Measurements from ENCODE around the gene FOXK1.
"Not testable (repeated sequence)": the region's sequence is repeated elsewhere in the genome, so short reads cannot be mapped to it uniquely, and the experiment has no call there.

Gene FOXK1

GRCh38 chr7:4783292-4783652 lies 101.2 kb downstream of the FOXK1 start:
- no peak for DNase-seq (ENCODE audit: extremely low read depth in 1 of 2, low read depth in 1 of 2)

GRCh38 chr7:4783762-4784351 lies 101.8 kb downstream of the FOXK1 start:
- DNase-seq (ENCODE audit: extremely low read depth in 1 of 2, low read depth in 1 of 2), result no peak

GRCh38 chr7:4784799-4785198 lies 102.7 kb downstream of the FOXK1 start:
- DNase-seq (ENCODE audit: extremely low read depth in 1 of 2, low read depth in 1 of 2), result no peak

DNA sequence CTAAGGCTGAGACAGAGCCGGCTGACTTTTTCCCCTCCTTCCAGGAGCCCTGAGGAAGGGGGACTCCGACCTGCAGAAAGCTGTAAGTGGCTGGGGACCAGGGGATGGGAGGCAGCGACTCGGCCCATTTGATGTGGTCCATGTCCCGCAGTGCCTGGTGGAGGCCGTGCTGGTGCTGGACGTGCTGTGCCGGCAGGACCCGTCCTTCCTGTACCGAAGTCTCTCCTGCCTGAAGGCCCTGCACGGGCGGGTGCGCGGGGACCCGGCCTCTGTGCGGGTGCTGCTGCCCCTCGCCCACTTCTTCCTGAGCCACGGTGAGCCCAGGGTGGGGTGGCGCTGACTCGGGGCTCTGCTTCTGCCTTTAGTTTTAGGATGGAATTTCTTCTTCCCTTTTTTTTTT lies 103.3 kb downstream of the FOXK1 start:
- no peak for DNase-seq (ENCODE audit: extremely low read depth in 1 of 2, low read depth in 1 of 2)

- DNase-seq (ENCODE audit: extremely low read depth in 1 of 2, low read depth in 1 of 2), result no peak
These were observed 103.9 kb downstream of the FOXK1 start for GRCh38 chr7:4786015-4786414.

- no peak for DNase-seq (ENCODE audit: extremely low read depth in 1 of 2, low read depth in 1 of 2)
These were observed 105.4 kb downstream of the FOXK1 start for GRCh38 chr7:4787541-4787940.

GRCh38 chr7:4787947-4788626 lies 106.0 kb downstream of the FOXK1 start:
- no peak for DNase-seq (ENCODE audit: extremely low read depth in 1 of 2, low read depth in 1 of 2)

GRCh38 chr7:4788627-4789189 lies 106.6 kb downstream of the FOXK1 start:
- no peak for DNase-seq (ENCODE audit: extremely low read depth in 1 of 2, low read depth in 1 of 2)

DNA sequence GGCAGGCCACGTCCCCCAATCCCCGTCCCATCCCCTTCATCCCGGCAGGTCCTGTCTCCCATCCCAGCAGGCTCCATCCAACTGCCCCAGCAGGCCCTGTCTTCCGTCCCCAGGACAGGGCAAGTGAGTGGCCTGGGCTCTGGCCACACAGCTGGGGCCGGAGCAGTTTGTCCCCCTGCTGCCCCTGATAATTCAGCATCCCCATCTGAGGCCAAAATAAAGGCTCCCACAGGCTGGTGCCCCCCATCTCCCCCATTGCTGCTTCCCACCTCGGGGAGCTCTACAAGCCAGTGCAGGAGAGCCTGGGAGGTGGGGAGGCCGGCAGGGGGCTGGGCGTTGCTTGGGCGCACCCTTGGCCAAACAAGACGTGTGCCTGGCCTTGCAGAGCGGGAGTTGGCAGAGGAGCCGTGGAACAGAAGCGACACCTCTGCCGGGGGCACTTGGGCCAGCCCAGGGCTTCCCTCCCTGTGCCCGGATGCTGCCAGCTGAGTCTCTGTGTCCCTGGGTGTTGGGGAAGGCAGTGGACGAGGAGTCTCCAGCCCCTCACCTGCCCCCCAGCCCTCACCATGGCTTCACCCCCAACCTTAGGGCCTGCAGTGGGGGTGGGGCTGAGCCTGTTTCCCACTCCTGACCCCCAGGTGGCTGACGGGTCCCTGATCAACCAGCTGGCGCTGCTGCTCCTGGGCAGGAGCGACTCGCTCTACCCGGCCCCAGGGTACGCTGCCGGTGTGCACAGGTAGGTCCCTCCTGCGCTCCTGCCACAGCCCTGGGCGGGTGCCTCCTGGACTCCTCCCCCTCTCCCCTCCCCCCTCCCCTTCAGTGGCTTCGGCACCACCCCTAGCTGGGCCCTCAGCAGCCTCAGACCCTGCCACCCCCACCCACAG lies 107.3 kb downstream of the FOXK1 start:
- no peak for DNase-seq (ENCODE audit: extremely low read depth in 1 of 2, low read depth in 1 of 2)

- no peak for DNase-seq (ENCODE audit: extremely low read depth in 1 of 2, low read depth in 1 of 2)
These were observed 108.0 kb downstream of the FOXK1 start for GRCh38 chr7:4790078-4790465.

DNA sequence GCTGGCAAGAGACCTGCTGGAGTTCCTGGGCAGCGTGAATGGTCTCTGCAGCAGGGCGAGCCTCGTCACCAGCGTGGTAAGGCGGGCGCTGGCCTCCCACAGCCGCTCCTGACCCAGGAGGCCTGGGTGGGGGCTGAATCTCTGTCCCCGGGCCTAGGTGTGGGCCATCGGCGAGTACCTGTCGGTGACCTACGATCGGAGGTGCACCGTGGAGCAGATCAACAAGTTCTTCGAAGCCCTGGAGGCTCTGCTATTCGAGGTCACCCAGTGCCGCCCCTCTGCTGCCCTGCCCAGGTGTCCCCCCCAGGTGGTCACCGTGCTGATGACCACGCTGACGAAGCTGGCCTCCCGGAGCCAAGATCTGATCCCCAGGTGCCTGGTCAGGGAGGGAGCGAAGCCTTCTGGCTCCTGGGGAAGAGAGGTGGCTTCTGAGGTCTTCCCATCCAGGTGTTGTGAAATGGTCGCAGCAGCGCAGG lies 108.5 kb downstream of the FOXK1 start:
- DNase-seq (ENCODE audit: extremely low read depth in 1 of 2, low read depth in 1 of 2), result no peak

DNA sequence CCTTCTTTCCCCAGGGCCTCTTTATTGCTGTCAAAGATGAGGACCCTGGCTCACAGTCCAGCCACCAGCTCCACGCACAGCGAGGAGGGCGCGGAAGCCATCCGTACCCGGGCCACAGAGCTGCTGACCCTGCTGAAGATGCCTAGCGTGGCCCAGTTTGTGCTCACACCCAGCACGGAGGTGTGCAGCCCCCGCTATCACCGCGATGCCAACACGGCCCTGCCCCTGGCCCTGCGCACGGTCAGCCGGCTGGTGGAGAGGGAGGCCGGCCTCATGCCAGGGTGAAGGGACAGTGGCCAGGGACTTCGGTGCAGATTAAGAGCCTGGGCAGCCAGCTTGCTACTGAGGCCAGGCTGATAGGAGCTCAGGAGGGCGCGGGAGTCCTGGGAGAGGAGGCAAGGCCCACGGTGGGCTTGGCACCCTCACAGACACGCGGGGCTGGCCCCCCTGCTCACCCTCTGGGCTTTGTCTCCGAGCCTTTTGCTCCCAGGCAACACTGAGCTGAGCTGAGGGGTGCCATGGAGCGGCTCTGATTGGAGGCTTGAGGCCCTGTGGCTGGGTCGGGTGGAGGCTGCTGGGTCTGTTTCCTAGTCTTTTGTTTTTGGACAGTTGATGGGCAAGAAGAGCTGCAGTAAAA lies 109.1 kb downstream of the FOXK1 start:
- DNase-seq (ENCODE audit: extremely low read depth in 1 of 2, low read depth in 1 of 2), result no peak

DNA sequence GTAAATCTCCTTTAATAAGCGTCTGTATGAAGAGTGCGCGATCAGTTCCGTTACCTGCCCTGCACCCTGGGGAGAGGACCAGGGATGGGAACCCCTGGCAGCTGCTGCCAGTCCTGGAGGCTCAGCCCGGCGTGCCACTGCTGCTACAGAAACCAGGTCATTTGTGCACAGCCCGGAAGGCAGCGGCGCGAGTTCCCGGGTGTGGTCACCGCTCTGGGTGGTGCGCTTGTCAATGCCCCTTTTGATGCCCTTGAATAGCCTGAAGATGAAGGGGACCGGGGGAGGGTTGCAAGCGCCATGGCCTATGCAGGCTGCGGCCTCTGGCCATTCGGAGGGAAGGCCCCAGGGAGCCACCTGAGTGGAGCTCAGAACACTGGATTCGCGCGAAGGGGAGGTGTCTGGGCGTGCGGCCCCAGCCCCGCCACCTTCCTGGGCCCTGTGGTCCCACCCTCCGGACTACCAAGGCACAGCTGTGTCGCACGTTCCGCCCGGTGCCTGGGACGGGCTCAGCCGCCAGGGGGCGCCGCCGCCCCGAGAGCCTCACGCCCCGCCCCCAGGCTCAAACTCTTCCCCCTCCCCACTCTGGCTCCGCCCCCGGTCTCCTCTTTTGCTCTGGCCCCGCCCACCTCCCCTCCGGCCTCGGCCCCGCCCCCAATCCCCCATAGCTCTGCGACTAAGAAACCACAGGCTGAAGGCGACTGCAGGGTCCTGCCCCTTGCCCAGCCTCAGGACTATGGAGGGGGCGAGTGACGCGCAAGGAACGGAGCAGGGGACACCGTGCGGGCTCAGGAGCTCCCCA lies 109.8 kb downstream of the FOXK1 start:
- peak; percentile 52 to 53 for DNase-seq (ENCODE audit: extremely low read depth in 1 of 2, low read depth in 1 of 2)

DNA sequence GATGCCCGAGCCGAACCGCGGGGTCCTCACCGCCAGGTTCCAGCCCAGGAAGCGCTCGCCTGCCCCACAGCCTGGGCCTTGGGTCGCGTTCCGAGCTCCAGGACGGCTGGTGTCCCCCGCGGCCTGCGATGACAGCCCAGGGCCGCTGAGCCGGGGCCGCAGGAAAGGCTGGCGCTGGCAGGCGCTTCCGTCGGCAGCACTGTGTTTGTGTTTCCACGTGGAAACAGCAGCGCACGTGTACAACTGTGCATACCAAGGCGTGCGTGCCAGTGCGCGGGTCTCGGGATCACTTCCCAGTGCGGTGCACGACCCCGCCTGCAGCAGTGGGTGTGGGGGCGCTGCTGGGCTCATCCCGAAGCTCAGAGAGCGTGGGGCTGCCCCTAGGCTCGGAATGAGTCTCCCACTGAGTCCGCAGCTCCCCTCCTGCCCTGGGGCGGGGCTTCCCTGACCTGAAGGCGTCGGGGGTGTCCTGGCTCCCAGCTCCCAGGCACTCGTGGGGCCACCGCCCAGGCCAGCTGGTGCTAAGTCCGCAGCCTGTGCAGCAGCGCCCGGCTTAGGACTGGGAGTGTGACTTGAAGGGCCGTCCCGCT lies 110.5 kb downstream of the FOXK1 start:
- no peak for DNase-seq (ENCODE audit: extremely low read depth in 1 of 2, low read depth in 1 of 2)

DNA sequence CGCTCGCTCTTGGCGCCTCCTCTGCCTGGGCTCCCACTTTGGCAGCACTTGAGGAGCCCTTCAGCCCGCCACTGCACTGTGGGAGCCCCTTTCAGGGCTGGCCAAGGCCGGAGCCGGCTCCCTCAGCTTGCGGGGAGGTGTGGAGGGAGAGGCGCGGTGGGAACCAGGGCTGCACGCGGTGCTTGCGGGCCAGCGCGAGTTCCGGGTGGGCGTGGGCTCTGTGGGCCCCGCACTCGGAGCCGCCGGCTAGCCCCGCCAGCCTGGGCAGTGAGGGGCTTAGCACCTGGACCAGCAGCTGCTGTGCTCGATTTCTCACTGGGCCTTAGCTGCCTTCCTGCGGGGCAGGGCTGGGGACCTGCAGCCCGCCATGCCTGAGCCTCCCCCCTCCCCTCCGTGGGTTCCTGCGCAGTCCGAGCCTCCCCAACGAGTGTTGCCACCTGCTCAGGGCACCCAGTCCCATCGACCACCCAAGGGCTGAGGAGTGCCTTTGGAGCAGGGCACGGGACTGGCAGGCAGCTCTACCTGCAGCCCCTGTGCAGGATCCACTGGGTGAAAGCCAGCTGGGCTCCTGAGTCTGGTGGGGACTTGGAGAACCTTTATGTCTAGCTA lies 111.4 kb downstream of the FOXK1 start:
- not testable (repeated sequence) for DNase-seq (ENCODE audit: extremely low read depth in 1 of 2, low read depth in 1 of 2)

GRCh38 chr7:4794171-4794570 lies 112.1 kb downstream of the FOXK1 start:
- not testable (repeated sequence) for DNase-seq (ENCODE audit: extremely low read depth in 1 of 2, low read depth in 1 of 2)

- no peak for DNase-seq (ENCODE audit: extremely low read depth in 1 of 2, low read depth in 1 of 2)
These were observed 112.7 kb downstream of the FOXK1 start for GRCh38 chr7:4794591-4795350.

- DNase-seq (ENCODE audit: extremely low read depth in 1 of 2, low read depth in 1 of 2), result no peak
These were observed 114.4 kb downstream of the FOXK1 start for GRCh38 chr7:4796453-4796852.

Data from stimulated activated CD8-positive, alpha-beta memory T cell treated with anti-CD3 and anti-CD28 coated beads, Interleukin-7, amount 100 ng/mL, for 48 hours (primary cell).